Panc1 (cell line): Measurements from ENCODE around the gene LYZL1.

Experiments
- SIN3A ChIP-seq: IDR thresholded peaks from 2 replicates; pipeline ENCODE4 v1.6.1; 2012; ENCODE audit warnings: low read depth, mild to moderate bottlenecking, low read length, moderate library complexity, borderline replicate concordance; ENCODE audit not compliant: insufficient read depth
- TF ChIP-seq, protein P1 (sequence below): fragments of 450-650 bp; IDR thresholded peaks from 2 replicates; pipeline ENCODE4 v1.5.1; 2017; ENCODE audit warnings: mild to moderate bottlenecking

DNA sequence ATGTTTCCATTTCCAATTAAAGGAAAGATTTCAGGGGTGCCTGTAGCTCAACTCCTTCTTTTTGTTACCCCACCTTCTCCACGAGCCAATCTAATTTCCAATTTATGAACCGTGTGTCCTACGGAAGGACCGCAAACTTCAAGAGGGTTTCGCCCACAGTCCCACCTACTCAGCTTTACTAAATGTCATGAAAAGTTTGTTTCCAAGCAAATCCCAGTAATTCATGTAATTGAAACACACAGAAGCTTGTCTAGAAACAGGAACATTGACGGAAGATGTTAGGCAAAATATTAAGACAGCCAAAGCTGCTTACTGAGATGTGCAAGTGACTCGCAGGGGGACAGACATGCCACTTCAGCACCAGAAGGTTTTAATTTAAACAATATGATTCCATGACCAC, 32.9 kb upstream of the LYZL1 start:
- TF ChIP-seq, protein P1, sequence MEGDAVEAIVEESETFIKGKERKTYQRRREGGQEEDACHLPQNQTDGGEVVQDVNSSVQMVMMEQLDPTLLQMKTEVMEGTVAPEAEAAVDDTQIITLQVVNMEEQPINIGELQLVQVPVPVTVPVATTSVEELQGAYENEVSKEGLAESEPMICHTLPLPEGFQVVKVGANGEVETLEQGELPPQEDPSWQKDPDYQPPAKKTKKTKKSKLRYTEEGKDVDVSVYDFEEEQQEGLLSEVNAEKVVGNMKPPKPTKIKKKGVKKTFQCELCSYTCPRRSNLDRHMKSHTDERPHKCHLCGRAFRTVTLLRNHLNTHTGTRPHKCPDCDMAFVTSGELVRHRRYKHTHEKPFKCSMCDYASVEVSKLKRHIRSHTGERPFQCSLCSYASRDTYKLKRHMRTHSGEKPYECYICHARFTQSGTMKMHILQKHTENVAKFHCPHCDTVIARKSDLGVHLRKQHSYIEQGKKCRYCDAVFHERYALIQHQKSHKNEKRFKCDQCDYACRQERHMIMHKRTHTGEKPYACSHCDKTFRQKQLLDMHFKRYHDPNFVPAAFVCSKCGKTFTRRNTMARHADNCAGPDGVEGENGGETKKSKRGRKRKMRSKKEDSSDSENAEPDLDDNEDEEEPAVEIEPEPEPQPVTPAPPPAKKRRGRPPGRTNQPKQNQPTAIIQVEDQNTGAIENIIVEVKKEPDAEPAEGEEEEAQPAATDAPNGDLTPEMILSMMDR = no peak
- no peak for TF ChIP-seq SIN3A
